Smooth muscle cell (in vitro differentiated cells): ENCODE results near the gene ZBED5. TPM values are rescaled to one million over a fixed set of nuclear protein-coding genes. Genes with fewer than 3 reads are reported as not detected.
A peak's percentile ranks its signal among the peaks of the same experiment; 100 is the strongest.
"Not testable (repeated sequence)": the region's sequence is repeated elsewhere in the genome, so short reads cannot be mapped to it uniquely, and the experiment has no call there.

Source experiments
- DNase-seq: peaks from one replicate; lab custom pipeline; 2025; ENCODE audit not compliant: unreplicated experiment; lab: John Stamatoyannopoulos, UW
- H2AFZ ChIP-seq: fragments of 200-600 bp; sonication (generic); 2 replicates; pipeline ENCODE4 v1.6.0; 2016; ENCODE audit warnings: antibody characterized with exemption, low read depth, mild to moderate bottlenecking
- H3F3A ChIP-seq: fragments of 200-600 bp; sonication (generic); 2 replicates; pipeline ENCODE4 v1.6.0; 2017; ENCODE audit warnings: antibody characterized with exemption, low read depth
- H3K27ac ChIP-seq: fragments of 200-600 bp; sonication (generic); 2 replicates; pipeline ENCODE4 v1.5.1; 2016; ENCODE audit warnings: low read depth, mild to moderate bottlenecking
- H3K27me3 ChIP-seq: fragments of 200-600 bp; sonication (generic); 2 replicates; pipeline ENCODE4 v1.6.1; 2016; ENCODE audit warnings: low read depth, mild to moderate bottlenecking
- H3K36me3 ChIP-seq: fragments of 200-600 bp; sonication (generic); 2 replicates; pipeline ENCODE4 v1.5.1; 2016; ENCODE audit warnings: low read depth
- H3K4me1 ChIP-seq: fragments of 200-600 bp; sonication (generic); 2 replicates; pipeline ENCODE4 v1.5.1; 2016; ENCODE audit warnings: low read depth
- H3K4me2 ChIP-seq: fragments of 200-600 bp; sonication (generic); 2 replicates; pipeline ENCODE4 v1.6.0; 2016; ENCODE audit warnings: mild to moderate bottlenecking
- H3K4me3 ChIP-seq: fragments of 200-600 bp; sonication (generic); 2 replicates; pipeline ENCODE4 v1.5.1; 2016; ENCODE audit warnings: mild to moderate bottlenecking
- H3K79me2 ChIP-seq: fragments of 200-600 bp; sonication (generic); 2 replicates; pipeline ENCODE4 v1.6.0; 2016; ENCODE audit warnings: low read depth, mild to moderate bottlenecking
- H3K9ac ChIP-seq: fragments of 200-600 bp; sonication (generic); 2 replicates; pipeline ENCODE4 v1.6.0; 2016; ENCODE audit warnings: low read depth
- H3K9me3 ChIP-seq: fragments of 200-600 bp; sonication (generic); replicated peaks from 2 replicates; pipeline ENCODE4 v1.5.1; 2016; ENCODE audit warnings: low read depth
- H4K20me1 ChIP-seq: fragments of 200-600 bp; sonication (generic); 2 replicates; pipeline ENCODE4 v1.6.0; 2016; ENCODE audit warnings: low read depth
- WGBS: methylation state at CpG from one replicate; pipeline ENCODE4 v1.1.7; 2016; ENCODE audit warnings: low lambda C conversion rate; 5-methylcytosine and 5-hydroxymethylcytosine counted together
- polyA plus RNA-seq: library from polyadenylated mRNA; unstranded; fragments of >200 nt; fragmentation: Nextera tagmentation; extraction: Ambion mirVana; gene quantifications from 2 replicates; pipeline ENCODE4 v1.2.1, GENCODE V29; 2016
- total RNA-seq: library from RNA; depleted of rRNA; stranded (reverse); fragments of >200 nt; gene quantifications from 2 replicates; pipeline ENCODE4 v1.2.3, GENCODE V29; 2014
- TF ChIP-seq, protein P1 (sequence below): fragments of 200-600 bp; sonication (generic); IDR thresholded peaks from 2 replicates; pipeline ENCODE4 v1.5.1; 2017; ENCODE audit warnings: borderline replicate concordance, mild to moderate bottlenecking, antibody characterized with exemption; ENCODE audit not compliant: insufficient read depth, poor library complexity, severe bottlenecking

The ZBED5 gene
- total and polyA plus RNA-seq, 2 experiments from 2014 or later = 22.6 to 30.6 TPM

DNA sequence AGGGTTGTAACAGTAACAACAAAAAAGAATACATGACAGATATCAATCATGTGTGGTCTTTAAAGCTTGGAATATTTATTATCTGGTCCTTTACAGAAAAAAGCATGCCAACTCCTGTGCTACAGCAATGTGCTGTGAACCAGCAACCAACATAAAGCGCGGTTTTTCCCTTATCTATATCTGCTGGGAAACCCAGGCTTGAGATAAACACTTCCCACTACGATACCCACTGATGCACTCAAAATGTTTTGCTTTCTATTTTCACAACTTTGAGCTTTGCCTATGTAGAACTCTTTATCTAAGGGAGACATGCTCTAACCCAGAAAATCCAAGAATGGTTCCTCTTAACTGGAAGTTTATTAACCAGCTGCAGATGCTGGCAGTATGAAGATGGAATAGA is 19.0 kb downstream of the ZBED5 start:
- no peak overlapping the region for H3K27ac ChIP-seq
- H3K4me2 ChIP-seq = peak overlapping the region; percentile 50
- no peak overlapping the region for H3K4me3 ChIP-seq
- H4K20me1 ChIP-seq = no peaks in the 10 kb centered on the region
- H3K79me2 ChIP-seq = no peaks in the 10 kb centered on the region
- no peak overlapping the region for H3K9ac ChIP-seq
- H3K4me1 ChIP-seq = no peaks in the 10 kb centered on the region
- H3K36me3 ChIP-seq = no peaks in the 10 kb centered on the region
- 15% methylated on average over 3 of the region's 3 CpGs for WGBS
- peaks cover 7% of the 10 kb centered on the region for H3F3A ChIP-seq
- TF ChIP-seq, protein P1, sequence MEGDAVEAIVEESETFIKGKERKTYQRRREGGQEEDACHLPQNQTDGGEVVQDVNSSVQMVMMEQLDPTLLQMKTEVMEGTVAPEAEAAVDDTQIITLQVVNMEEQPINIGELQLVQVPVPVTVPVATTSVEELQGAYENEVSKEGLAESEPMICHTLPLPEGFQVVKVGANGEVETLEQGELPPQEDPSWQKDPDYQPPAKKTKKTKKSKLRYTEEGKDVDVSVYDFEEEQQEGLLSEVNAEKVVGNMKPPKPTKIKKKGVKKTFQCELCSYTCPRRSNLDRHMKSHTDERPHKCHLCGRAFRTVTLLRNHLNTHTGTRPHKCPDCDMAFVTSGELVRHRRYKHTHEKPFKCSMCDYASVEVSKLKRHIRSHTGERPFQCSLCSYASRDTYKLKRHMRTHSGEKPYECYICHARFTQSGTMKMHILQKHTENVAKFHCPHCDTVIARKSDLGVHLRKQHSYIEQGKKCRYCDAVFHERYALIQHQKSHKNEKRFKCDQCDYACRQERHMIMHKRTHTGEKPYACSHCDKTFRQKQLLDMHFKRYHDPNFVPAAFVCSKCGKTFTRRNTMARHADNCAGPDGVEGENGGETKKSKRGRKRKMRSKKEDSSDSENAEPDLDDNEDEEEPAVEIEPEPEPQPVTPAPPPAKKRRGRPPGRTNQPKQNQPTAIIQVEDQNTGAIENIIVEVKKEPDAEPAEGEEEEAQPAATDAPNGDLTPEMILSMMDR = no peak
- H3K9me3 ChIP-seq = no peaks in the 10 kb centered on the region
- no peak for DNase-seq
- no peaks in the 10 kb centered on the region for H3K27me3 ChIP-seq
- H2AFZ ChIP-seq = no peak overlapping the region

DNA sequence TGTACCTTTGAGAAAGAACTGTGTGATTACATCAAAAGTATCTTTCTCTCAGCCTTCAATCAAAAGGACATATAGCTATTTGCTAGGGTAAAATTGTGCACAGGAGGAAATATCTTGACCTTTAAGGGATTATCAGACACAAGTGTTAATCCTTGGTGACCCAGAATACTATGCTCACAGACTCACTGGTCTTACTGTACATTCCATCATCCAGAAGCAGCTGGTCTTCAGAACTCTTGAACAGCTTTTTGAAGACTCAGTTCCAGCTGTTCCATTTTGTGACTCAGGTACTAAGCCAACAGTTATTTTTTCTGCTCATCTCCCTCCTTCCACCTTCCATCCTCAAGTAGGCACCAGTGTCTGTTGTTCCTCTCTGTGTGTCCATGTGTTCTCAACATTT is 19.8 kb downstream of the ZBED5 start:
- no peak overlapping the region for H3K27ac ChIP-seq
- no peak overlapping the region for H2AFZ ChIP-seq
- no peak overlapping the region for H3K9ac ChIP-seq
- TF ChIP-seq, protein P1 = no peak
- H3K4me1 ChIP-seq = no peaks in the 10 kb centered on the region
- peaks cover 7% of the 10 kb centered on the region for H3F3A ChIP-seq
- H3K9me3 ChIP-seq = no peaks in the 10 kb centered on the region
- H3K36me3 ChIP-seq = no peaks in the 10 kb centered on the region
- H3K27me3 ChIP-seq = no peaks in the 10 kb centered on the region
- no peak overlapping the region for H3K4me3 ChIP-seq
- no peaks in the 10 kb centered on the region for H3K79me2 ChIP-seq
- no peak overlapping the region for H3K4me2 ChIP-seq
- no peak for DNase-seq
- no peaks in the 10 kb centered on the region for H4K20me1 ChIP-seq

DNA sequence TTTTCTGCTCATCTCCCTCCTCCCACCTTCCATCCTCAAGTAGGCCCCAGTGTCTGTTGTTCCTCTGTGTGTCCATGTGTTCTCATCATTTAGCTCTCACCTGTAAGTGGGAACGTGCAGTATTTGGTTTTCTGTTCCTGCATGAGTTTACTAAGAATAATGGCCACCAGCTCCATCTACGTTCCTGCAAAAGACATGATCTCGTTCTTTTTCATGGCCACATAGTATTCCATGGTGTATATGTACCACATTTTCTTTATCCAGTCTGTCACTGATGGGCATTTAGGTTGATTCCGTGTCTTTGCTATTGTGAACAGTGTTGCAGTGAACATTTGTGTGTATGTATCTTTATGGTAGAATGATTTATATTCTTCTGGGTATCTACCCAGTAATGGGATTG is 21.0 kb downstream of the ZBED5 start:
- H3K27me3 ChIP-seq, H3K36me3 ChIP-seq, H3K9me3 ChIP-seq, H3K9ac ChIP-seq, DNase-seq, H4K20me1 ChIP-seq, H3K79me2 ChIP-seq, H3F3A ChIP-seq, H3K27ac ChIP-seq, H3K4me1 ChIP-seq, H2AFZ ChIP-seq, H3K4me3 ChIP-seq, H3K4me2 ChIP-seq: not testable (repeated sequence)
- WGBS = 92% methylated on average over 4 of the region's 4 CpGs

DNA sequence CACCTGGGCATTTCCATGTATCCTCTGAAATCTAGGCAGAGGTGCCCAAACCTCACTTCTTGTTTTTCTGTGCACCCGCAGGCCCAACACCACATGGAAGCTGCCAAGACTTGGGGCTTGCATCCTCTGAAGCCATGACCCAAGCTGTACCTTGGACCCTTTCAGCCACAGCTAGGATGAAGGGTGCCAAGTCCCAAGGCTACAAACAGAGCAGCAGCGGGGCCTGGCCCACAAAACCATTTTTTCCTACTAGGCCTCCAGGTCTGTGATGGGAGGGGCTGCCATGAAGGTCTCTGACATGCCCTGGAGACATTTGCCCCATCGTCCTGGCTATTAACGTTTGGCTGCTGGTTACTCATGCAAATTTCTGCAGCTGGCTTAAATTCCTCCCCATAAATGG is 28.7 kb downstream of the ZBED5 start:
- H3K79me2 ChIP-seq = no peaks in the 10 kb centered on the region
- no peak overlapping the region for H3K4me2 ChIP-seq
- DNase-seq = no peak
- no peak overlapping the region for H3K4me3 ChIP-seq
- TF ChIP-seq, protein P1 = no peak
- H3K9ac ChIP-seq = no peak overlapping the region
- WGBS = 85% methylated on average over 4 of the region's 4 CpGs
- no peaks in the 10 kb centered on the region for H4K20me1 ChIP-seq
- H3F3A ChIP-seq = no peaks in the 10 kb centered on the region
- no peak overlapping the region for H3K27ac ChIP-seq
- H3K9me3 ChIP-seq = no peaks in the 10 kb centered on the region
- H3K27me3 ChIP-seq = no peaks in the 10 kb centered on the region
- no peak overlapping the region for H2AFZ ChIP-seq
- no peaks in the 10 kb centered on the region for H3K36me3 ChIP-seq
- H3K4me1 ChIP-seq = no peaks in the 10 kb centered on the region
